Lung (tissue), 12 donors: Measurements from ENCODE around the gene CTDSPL2. TPM values are rescaled to one million over a fixed set of nuclear protein-coding genes. Genes with fewer than 3 reads are reported as not detected.

ENCODE experiments used
- ATAC-seq: fragments of 200-7000 bp; cut with Tn5 transposase; one replicate; pipeline ENCODE4 v1.9.1; 2020; ENCODE audit warnings: moderate number of reproducible peaks; ENCODE audit not compliant: insufficient read depth, low FRiP score
- DNase-seq, 3 donors: peaks; one replicate each; pipeline ENCODE4 v3.0.0-alpha.2; 2013 to 2017
- H3K27ac ChIP-seq, 2 donors: one replicate each; pipeline ENCODE4 v1.5.1; 2013; ENCODE audit warnings: mild to moderate bottlenecking in 2 of 2, moderate library complexity in 2 of 2, control low read depth in 1 of 2, inconsistent platforms in 1 of 2, low read depth in 1 of 2, low read length in 1 of 2
- H3K27me3 ChIP-seq, 3 donors: one replicate each; pipeline ENCODE4 v1.5.1; 2013; ENCODE audit warnings: low read length in 2 of 3; ENCODE audit not compliant: control insufficient read depth in 3 of 3, insufficient read depth in 3 of 3
- H3K36me3 ChIP-seq, 4 donors: one replicate each; pipeline ENCODE4 v1.5.1; 2013; ENCODE audit warnings: low read length in 4 of 4, mild to moderate bottlenecking in 1 of 4, moderate library complexity in 1 of 4; ENCODE audit not compliant: control insufficient read depth in 4 of 4, insufficient read depth in 4 of 4
- H3K4me1 ChIP-seq, 5 donors: one replicate each; pipeline ENCODE4 v1.5.1; 2013; ENCODE audit warnings: low read length in 5 of 5, mild to moderate bottlenecking in 2 of 5, moderate library complexity in 1 of 5; ENCODE audit not compliant: control insufficient read depth in 5 of 5, insufficient read depth in 5 of 5
- H3K4me3 ChIP-seq: one replicate; pipeline ENCODE4 v1.5.1; 2013; ENCODE audit warnings: mild to moderate bottlenecking, control low read depth, moderate library complexity
- H3K9ac ChIP-seq, 2 donors: one replicate each; pipeline ENCODE4 v1.5.1; 2013; ENCODE audit warnings: low read length in 2 of 2, control low read depth in 1 of 2; ENCODE audit not compliant: insufficient read depth in 1 of 2
- H3K9me3 ChIP-seq, 4 donors: one replicate each; pipeline ENCODE4 v1.5.1; 2013; ENCODE audit warnings: low read length in 3 of 4, mild to moderate bottlenecking in 1 of 4, moderate library complexity in 1 of 4; ENCODE audit not compliant: control insufficient read depth in 4 of 4, insufficient read depth in 3 of 4
- WGBS, 2 donors: extraction: QIAGEN DNeasy Blood & Tissue Kit; methylation state at CpG; one replicate each; pipeline ENCODE4 v1.1.7; 2013; 5-methylcytosine and 5-hydroxymethylcytosine counted together
- polyA plus RNA-seq, 2 donors: library from polyadenylated mRNA; stranded (reverse); fragments of 200-250 nt; gene quantifications; one replicate each; pipeline ENCODE4 v1.2.1, GENCODE V29; 2013
- total RNA-seq, 2 donors: library from RNA; depleted of rRNA in 1 of 2; stranded (reverse); fragments of >200 nt in 1 of 2; gene quantifications; one replicate each; pipeline ENCODE4 v1.2.1, GENCODE V29; 2014 to 2021
- TF ChIP-seq, protein P1 (sequence below): IDR thresholded peaks from 2 replicates; pipeline ENCODE4 v1.5.1; 2012; ENCODE audit warnings: mild to moderate bottlenecking; ENCODE audit errors: control extremely low read depth, extremely low read depth
- donor health status: control.
- donor health status: control.
- donor health status: Bipolar disorder and iron deficiency.
- donor health status: healthy.
- donor health status: DM: yes; HTN: yes; CAD: no.

Gene CTDSPL2
- total and polyA plus RNA-seq, 4 donors, result 5.5 to 119 (median 19.0) TPM

DNA sequence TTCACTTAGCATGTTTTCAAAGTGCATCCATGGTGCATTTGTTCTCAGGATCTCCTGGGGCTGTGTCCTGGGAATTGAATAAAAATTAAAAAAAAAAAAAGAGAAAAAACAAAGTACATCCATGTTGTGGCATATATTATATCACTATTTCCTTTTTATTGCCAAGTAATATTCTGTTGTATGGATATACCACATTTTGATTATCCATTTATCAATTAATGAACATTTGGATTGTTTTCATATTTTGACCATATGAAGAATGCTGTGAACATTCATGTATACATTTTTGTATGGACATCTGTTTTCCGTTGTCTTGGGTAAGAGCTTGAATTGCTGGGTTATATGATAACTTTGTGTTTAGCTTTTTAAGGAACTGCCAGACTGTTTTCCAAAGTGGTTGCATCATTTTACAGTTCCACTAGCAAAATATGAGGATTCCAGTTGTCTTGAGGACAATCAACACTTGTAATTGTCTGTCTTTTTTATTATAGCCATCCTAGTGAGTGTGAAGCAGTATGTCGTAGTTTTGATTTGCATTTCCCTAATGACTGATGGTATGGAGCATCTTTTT, 44.5 kb downstream of the CTDSPL2 start:
- WGBS, 2 donors, result 93 to 100% methylated on average over 2 of the region's 2 CpGs

DNA sequence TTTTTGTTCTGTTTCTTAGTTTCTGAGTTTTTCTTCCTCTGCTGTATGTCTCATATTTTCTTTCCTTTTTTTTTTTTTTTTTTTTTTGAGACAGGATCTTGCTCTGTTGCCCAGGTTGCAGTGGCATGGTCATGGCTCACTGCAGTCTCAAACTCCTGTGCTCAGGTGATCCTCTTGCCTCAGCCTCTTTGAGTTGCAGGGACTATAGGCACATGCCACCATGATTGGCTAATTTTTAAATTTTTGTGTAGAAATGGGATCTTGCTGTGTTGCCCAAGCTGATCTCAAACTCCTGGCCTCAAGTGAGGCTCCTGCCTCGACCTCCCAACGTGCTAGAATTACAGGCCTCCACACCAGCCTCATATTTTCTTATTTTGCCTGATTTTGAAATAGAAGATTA, 51.9 kb downstream of the CTDSPL2 start:
- 96 to 100% methylated on average over 2 of the region's 2 CpGs for WGBS, 2 donors
- Histone ChIP-seq H3K4me1 (no peaks in the 10 kb centered on the region), H3K36me3 (peaks cover 0 to 2% (median under 1%) of the 10 kb centered on the region in 4 donors), H3K27me3 (no peaks in the 10 kb centered on the region), H3K9ac (no peak overlapping the region), H3K27ac (no peak overlapping the region), H3K4me3 (no peak overlapping the region), H3K9me3 (no peaks in the 10 kb centered on the region)
- DNase-seq, result no peak
- ATAC-seq, result no peak
- TF ChIP-seq, protein P1, sequence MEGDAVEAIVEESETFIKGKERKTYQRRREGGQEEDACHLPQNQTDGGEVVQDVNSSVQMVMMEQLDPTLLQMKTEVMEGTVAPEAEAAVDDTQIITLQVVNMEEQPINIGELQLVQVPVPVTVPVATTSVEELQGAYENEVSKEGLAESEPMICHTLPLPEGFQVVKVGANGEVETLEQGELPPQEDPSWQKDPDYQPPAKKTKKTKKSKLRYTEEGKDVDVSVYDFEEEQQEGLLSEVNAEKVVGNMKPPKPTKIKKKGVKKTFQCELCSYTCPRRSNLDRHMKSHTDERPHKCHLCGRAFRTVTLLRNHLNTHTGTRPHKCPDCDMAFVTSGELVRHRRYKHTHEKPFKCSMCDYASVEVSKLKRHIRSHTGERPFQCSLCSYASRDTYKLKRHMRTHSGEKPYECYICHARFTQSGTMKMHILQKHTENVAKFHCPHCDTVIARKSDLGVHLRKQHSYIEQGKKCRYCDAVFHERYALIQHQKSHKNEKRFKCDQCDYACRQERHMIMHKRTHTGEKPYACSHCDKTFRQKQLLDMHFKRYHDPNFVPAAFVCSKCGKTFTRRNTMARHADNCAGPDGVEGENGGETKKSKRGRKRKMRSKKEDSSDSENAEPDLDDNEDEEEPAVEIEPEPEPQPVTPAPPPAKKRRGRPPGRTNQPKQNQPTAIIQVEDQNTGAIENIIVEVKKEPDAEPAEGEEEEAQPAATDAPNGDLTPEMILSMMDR, result no peak

More for the DNA sequence above, 44.5 kb downstream of the CTDSPL2 start:
- Histone ChIP-seq H3K9me3 (peaks cover 0 to 4% (median 2%) of the 10 kb centered on the region in 4 donors), H3K27ac (no peak overlapping the region), H3K9ac (no peak overlapping the region), H3K4me3 (no peak overlapping the region), H3K27me3 (no peaks in the 10 kb centered on the region), H3K4me1 (no peaks in the 10 kb centered on the region), H3K36me3 (peaks cover 3 to 18% (median 9%) of the 10 kb centered on the region in 4 donors)
- ATAC-seq, result no peak
- DNase-seq, result no peak
- TF ChIP-seq, protein P1, result no peak

DNA sequence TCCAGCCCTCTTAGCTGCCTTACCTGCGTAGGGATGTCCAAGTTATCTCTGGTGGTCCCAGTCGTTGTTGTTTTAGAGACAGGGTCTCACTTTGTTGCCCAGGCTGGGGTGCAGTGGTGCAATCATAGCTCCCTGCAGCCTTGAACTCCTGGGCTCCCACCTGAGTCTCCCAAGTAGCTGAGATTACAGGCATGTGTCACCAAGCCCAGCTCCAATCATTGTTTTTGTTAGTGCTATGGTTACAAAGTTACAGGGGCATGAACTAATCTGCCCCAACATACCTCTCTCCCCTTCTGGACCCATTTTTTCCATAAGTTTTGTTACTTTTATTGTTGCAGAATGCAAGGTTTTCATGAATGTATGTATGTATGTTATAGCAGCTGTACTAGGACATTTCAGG, 54.7 kb downstream of the CTDSPL2 start:
- Histone ChIP-seq H3K9me3 (no peaks in the 10 kb centered on the region), H3K27me3 (no peaks in the 10 kb centered on the region), H3K27ac (no peak overlapping the region), H3K4me1 (peaks cover 0 to 5% (median 0%) of the 10 kb centered on the region in 5 donors), H3K4me3 (no peak overlapping the region), H3K9ac (no peak overlapping the region), H3K36me3 (peaks cover 3 to 14% (median 7%) of the 10 kb centered on the region in 4 donors)
- WGBS, 2 donors, result 94 to 100% methylated on average over 2 of the region's 2 CpGs
- DNase-seq (no peak), ATAC-seq (no peak)
- TF ChIP-seq, protein P1, result no peak

DNA sequence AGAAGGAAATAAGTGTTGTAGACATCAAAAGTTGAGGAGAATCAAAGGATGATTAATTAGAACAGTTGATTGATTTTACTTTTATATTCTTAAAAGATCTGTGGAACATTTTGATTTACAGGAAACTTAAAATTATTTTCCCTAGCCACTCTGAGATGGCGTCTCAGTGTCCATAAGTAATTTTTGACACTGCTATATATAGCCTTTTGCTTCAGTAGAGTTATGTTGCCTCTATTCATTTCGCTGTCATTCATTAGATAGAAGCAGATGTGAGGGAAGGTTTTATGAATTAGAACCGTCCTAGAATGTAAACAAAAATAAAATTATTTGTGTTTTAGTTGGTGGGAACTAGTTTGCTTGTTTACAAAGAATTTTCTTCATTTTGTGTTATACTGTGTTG, 58.5 kb downstream of the CTDSPL2 start:
- H3K4me1 ChIP-seq, result peaks cover 0 to 5% (median 0%) of the 10 kb centered on the region in 5 donors
- no peaks in the 10 kb centered on the region for H3K27me3 ChIP-seq
- ATAC-seq (no peak), DNase-seq (no peak)
- WGBS, 2 donors, result 85 to 88% methylated on average over 3 of the region's 3 CpGs
- TF ChIP-seq, protein P1, result no peak
- peaks cover 9 to 32% (median 10%) of the 10 kb centered on the region in 4 donors for H3K36me3 ChIP-seq
- no peak overlapping the region for H3K4me3 ChIP-seq
- H3K27ac ChIP-seq, result no peak overlapping the region
- H3K9me3 ChIP-seq, result no peaks in the 10 kb centered on the region
- H3K9ac ChIP-seq, result no peak overlapping the region
